GM03348 (cell line): ENCODE results near the gene GPAM.

Source experiments
- DNase-seq: peaks from one replicate; pipeline ENCODE4 v3.0.0; 2012; ENCODE audit warnings: low spot score

GPAM gene

DNA sequence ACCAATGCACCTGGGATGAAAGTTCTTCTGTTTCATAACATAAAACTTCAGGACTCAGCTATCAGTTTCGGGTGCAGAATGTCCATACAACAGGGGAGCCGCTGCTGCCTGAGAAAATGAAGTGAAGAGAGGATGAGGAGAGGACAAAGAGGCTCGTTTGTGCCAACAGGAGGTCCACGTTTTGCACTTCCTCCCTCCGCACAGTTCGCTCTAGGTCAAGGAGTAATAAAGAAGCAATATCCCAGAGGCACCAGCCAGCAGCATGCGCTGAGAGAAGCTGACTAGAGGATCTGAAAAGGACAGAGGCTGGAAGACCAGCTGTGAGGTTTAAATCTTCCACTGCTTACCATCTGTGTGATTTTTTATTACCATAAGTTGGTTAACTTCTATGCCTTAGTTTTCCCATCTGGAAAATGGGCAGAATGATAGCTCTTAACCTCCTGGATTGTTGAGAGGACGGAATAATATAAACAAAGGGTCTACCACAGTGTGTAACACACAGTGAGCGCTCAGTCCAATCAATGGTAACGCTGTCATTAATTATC is 709 bp downstream of the GPAM start:
- no peak for DNase-seq

GRCh38 chr10:112177247-112177646 is 6.3 kb downstream of the GPAM start:
- peak; percentile 13 for DNase-seq

DNA sequence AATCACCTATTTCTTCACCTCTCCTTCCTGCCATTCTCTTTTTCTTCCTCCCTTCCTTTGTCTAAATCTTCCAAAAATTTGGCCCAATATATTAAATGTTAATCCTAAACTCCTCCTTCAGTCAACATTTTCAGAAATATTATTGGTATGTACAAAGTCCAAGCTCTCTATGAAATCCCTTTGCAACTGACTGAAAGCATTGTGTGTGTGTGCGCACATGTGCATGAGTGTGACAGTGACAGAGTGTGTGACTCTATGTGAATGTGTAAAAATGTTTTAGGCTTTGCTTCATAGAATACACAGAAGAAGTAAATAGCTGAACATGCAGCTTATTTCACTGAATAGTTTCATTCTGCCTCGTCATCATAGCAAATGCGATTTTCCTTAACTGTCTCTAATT is 7.0 kb downstream of the GPAM start:
- no peak for DNase-seq

- no peak for DNase-seq
These were observed 8.2 kb downstream of the GPAM start for GRCh38 chr10:112175409-112175808.

DNA sequence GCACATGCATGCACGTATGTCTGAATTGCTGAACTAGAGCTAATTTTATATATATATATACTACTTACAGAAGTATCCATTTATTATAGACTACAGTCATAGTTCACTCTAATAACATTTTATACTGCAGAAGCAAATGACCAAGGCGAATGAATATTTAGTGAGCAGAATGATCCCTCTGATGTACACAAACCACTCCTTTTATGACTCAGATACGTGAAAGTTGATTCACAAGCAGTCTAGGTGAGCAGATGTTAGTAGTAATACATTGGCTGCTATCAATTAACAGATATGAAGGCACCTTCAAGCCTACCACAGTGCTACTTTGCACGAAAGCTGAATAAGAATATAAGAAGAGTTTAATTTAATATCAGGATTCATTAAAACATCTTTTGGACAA is 10.4 kb downstream of the GPAM start:
- no peak for DNase-seq

GRCh38 chr10:112168733-112169132 is 14.8 kb downstream of the GPAM start:
- DNase-seq, result no peak

GRCh38 chr10:112166800-112167199 is 16.8 kb downstream of the GPAM start:
- no peak for DNase-seq

- no peak for DNase-seq
These were observed 21.6 kb downstream of the GPAM start for GRCh38 chr10:112161757-112162518.

GRCh38 chr10:112160834-112161233 is 22.7 kb downstream of the GPAM start:
- no peak for DNase-seq

DNA sequence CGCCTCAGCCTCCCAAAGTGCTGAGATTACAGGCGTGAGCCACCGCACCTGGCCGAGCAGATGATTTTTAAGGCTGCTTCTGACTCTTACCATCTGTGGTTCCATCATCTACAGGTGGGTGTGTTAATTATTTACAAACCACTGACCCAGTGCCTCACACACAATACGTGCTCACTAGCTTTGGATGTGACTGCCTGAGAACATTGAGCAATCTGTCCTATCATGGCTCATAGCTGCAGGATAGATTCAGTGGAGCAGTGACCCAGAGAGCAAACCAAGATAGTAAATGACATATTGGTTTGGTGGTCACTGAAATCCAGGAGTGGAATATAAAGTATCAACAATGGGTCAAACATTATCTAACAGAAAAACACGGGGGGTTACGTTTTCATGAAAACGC is 24.1 kb downstream of the GPAM start:
- DNase-seq, result no peak

DNA sequence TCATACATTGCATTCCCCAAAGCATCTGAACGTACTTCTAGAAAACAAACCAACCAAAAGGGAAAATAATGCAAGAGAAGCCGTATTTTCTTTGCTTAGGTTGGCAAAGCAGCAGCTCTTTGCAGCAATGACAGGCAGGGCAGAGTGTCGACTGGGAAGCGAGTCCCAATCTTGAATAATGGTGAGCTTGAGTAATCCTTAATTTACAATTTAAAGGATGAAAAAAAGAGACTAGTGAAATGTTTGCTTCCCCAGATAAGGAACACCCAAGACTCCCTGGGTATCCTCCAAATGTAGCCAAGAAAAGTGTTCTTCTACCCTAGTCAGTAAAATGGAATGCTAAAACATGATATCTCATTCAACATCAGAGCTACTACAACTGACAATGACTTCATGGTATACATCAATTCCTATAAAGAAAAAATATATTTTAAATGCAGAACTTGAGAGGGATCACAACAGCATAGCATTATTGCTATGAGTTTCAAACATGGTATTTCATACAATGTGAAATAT is 32.0 kb downstream of the GPAM start:
- DNase-seq, result peak; percentile 47

DNA sequence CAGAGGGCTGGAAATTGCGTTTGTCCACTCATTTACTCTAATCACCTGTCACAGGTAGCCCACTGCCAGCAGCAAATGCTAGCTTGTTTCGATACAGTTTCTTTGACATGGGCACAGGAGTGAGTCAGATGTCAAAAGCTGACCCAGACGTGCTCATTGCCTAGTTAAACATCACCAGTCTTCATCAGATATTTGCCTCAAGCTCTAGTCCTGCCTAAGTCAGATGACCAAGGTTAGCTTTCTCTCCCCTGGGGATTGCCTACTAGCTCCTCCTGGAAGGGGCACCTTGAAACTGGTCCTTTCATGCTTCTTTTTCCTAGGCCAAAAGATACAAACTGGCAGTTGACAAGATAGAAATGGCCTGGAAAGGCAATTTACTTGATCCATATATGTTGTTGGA is 35.2 kb downstream of the GPAM start:
- no peak for DNase-seq

GRCh38 chr10:112146799-112147198 is 36.8 kb downstream of the GPAM start:
- DNase-seq, result no peak

- DNase-seq, result no peak
These were observed 38.3 kb downstream of the GPAM start for GRCh38 chr10:112145263-112145662.

GRCh38 chr10:112143420-112143819 is 40.1 kb downstream of the GPAM start:
- no peak for DNase-seq

- DNase-seq, result no peak
These were observed 42.3 kb downstream of the GPAM start for GRCh38 chr10:112141292-112141691.

GRCh38 chr10:112140110-112140970 is 43.2 kb downstream of the GPAM start:
- peak; percentile 88 for DNase-seq

- no peak for DNase-seq
These were observed 44.4 kb downstream of the GPAM start for GRCh38 chr10:112139176-112139575.

DNA sequence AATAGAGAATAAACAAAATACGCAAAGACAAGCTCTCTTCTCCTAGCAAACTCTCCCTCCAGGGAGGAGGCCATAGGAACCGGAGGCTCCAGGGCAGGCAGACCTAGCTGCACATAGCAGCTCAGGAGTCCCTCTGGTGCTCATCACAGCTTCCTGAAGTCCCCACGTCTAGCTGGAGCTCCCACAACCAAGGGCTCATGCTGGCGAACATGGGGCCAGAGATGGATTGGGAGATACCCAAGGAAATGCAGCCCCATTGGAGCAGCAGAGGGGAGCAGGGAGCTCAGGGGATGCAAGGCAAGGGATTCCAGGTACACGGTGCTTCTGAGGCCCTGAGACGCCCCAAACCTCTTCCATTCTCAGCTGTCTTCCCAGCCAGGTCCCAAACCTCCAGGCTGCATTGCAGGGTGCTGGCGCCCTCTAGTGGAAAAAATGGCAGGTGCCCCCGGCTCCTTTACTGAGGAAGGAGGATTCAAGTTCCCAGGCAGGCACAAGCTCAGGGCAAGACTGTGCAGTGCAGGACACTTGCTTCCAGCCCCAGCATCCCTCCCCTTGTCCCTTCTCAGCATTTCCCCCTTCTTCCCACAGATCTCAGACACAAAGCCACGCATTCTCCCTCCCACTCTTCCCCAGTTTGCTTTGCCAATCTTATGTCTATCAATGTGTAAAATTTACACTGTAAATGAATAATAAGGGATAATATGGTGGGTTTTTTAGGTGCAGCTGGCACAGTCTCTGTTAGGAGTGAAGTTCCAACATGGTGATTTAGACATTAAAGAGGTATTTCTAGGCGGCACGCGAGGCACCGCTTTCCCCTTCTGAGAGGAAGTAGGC is 46.2 kb downstream of the GPAM start:
- peak; percentile 94 for DNase-seq

DNA sequence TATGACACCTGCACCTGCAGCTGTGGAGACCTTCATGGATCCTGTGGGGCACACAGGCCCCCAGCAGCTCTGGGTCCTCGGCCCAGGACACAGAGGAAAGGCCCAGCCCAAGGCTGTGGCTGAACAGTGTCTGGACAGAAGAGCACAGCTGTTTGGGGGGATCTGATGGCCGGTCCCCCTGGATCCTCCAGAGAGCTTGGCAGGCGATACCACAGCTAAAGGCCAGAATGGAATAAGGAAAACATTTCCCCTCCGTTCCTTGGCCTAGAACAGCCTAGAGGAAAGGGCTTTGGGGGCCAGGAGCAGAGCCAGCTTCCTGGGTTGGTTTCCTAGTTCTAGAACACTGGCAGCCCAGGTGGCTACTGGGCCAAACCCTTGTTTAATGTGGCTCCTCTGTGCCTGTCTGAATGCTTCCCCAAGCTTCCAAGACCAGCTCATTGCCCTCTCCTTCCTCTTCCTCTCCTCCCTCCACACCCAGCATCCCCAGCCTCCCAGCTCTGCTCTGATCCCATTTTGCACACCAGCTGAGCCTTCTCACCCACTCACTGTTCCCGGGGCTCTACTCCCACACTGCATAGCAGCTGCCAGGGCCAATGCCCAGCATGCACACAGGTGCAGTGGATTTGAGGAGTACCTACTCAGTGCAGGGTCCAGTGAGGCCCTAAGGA is 46.9 kb downstream of the GPAM start:
- no peak for DNase-seq

DNA sequence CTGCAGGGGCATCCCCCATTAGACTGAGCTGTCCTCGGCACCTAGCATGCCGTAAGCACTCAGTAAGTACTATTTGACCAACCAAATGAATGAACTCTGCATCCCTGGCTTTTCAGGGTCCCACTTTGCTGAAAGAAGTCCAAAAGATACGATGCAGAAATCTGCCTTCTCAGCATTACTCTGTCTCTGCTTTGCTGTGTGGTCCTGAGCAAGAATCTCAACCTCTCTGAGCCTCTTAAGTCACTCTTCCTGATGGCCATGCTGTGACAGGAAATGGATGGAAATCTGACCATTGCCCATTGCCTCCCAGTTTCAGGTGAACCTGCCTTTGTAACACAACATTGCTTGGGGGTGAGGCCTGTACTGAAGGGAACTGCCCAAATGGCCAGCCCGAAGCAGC is 48.0 kb downstream of the GPAM start:
- no peak for DNase-seq
